CD4-positive, alpha-beta T cell treated with Interleukin-12 subunit alpha and Interleukin-12 subunit beta, for 1 hour (primary cell): Measurements from ENCODE around the gene RPTOR.

Source experiments
- DNase-seq: peaks from one replicate; pipeline ENCODE4 v3.0.0-alpha.2; 2020

The RPTOR gene

GRCh38 chr17:80649200-80649644 is 104.6 kb downstream of the RPTOR start:
- DNase-seq = no peak

DNA sequence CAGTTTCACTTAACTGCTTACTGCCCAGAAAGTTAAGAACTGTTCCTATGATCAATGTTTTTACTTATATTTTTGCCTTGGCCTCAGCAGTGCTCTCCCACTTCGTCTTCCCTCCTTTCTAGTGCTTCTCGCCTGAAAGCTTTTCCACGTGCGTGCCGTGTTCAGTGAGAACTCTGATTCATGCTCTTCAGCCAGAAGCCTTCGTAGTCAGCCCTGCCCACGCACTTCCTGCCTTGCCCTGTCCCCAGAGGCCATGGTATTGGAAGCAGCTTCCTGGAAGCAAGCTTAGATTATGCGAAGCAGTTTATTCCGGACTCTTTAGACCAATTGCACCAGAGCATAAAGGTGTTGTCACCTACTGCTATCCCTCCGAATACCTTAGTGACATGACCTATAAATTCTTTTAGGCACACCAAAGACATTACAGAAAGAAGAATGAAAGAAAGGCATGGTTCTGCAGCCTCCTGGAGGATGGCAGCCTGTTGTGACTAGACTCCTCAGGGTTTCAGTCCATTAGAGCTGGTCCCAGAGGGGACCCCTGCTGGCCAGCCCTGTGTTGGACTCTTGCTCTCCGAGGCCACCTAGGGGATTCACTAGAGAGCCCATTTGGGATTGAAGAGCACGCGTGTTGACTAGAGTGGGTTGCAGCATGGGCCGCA is 105.2 kb downstream of the RPTOR start:
- DNase-seq = peak; percentile 54

DNA sequence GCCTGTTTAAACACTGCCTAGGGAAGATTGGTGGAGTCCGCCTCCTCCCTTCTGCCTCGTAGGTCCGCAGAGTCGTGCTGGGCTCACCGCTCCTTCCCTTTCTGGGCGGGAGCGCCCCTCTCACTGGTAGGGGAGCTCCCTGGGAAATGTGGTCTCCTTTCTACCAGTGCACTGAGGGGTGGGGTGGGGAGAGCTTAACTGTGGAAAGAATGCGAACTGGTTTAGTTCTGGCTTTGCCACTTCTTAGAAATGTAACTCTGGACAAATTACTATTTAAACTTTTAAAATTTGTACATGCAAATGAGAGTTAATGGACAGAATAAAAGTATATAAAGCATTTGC is 105.7 kb downstream of the RPTOR start:
- DNase-seq = no peak

GRCh38 chr17:80650751-80651518 is 106.3 kb downstream of the RPTOR start:
- no peak for DNase-seq

DNA sequence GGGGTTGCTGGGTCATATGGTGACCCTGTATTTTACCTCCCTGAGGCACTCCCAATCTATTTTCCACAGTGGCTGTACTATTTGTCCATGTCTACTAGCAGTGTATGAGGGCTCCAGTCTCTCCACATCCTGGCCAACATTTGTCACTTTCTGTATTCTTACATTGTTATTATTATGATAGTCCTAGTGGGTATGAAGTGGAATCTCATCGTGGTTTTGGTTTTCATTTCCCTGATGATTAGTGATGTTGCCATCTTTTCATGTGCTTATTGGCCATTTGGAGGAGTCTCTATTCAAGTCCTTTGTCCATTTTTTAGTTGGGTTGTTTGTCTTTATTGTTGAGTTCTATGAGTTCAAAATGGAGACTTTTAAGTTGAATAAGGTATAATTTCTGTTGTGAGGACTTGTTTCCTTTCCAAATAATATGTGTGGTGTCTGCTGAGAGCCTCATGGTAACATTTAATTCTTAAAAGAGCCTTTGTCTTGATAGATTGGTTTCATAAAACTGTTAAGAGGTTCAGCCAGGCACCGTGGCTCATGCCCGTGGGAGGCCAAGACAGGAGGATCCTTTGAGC is 108.2 kb downstream of the RPTOR start:
- DNase-seq = no peak

DNA sequence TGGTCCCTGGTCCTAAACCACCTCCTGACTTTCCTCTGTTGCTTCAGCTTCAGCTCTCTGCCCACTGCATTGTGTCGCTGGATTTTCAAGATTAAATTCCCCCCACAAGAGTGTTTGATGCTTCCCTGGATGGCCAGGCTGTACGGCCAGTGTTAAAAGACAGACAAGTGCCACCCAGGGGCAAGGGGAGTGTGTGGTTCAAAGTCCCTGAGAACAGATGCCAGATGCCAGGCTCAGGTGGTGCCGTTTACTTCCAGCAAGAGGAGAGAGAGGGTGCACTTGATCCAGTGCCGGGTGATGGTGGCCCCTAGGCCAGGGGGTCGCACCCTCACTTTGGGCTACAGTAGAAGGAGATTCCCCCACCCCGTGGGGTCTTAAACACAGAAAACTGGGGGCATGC is 109.2 kb downstream of the RPTOR start:
- DNase-seq = no peak

- no peak for DNase-seq
Observed at GRCh38 chr17:80655608-80656007, 111.0 kb downstream of the RPTOR start.

DNA sequence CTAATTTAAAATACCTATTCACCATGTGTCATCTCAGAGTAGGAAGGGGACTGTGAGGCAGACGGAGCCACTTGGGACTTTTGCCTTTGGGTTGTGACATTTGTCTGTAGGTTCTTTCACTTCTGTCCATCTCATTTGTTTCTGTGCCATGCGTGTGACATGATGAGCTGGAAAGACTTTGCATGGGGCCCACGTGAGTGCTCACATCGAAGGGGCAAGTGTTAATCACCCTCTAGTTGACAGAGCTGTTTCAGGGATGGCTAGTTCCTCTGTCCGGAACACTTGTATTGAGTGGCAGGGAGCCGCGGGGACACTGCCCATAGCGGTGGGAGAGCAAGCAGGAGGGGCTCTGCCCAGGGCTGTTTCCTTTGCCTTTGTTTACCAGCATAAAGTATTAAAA is 112.0 kb downstream of the RPTOR start:
- DNase-seq = no peak

DNA sequence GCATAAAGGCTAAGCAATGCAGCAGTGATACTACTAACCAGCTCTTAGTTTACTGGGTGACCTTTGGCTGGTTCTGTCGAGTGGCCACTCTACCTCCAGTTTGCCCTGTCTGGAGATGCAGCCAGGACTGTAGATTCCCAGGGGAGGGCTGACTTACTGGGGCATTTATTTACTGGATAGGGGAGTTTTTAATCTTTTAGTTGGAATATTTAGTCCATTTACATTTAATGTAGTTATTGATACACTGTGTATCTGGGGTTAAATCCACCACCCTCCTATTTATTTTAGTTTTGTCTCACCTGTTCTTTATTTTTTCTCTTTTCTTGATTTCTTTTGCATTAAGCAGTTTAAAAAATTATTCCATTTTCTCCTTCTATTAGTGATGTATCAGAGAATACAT is 112.9 kb downstream of the RPTOR start:
- no peak for DNase-seq

DNA sequence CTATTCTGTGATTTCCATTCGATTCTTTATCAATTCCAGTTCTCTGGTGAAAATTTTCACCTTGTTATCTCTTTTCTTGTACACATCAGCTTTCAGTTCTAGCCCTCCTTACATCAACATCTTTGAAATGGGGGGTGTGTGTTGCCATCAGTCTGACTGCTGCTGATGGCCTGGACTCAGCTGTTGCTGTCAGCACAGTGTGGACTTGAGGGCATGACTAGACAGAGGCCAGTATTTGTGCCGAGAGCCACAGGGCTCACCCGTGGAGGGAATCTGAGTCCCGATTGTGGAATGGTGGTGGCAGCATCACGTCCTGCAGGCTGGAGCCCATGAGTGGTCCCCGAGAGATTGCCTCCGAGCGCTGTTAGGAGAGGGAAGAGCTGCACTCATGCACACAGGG is 114.2 kb downstream of the RPTOR start:
- no peak for DNase-seq

- DNase-seq = no peak
Observed at GRCh38 chr17:80659651-80660050, 115.0 kb downstream of the RPTOR start.

DNA sequence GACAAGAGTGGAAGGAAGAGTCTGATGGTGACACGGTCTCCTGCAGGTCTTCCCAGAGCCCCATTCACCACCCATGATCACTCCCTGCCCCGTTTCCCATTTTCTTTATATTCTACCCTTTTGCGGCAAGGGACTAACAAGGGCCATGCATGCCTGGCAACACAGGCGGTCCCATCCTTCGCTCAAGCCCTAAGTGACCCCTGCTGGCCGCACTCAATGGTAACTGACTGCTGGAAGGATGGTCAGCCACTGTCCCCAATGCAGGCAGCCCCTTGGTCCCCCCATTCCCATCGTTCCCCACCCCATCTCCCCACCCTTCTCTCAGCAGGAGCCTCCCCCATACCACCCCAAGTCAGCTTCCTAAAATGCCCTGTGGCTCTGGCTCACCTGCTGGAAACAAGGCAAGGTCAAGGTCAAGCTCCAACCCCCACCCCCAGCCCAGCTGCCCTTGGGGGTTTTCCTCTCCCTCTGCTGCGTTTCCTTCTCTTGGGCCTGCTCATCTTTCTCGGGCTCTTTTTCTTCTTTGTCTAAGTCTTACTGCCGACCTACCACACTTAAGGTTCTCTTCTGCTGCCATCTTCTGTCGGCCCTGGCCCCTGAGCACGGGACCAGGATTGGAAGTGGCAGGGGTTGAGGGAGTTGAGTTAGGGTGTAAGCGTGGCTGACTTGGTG is 116.0 kb downstream of the RPTOR start:
- DNase-seq = no peak

GRCh38 chr17:80662557-80662956 is 117.9 kb downstream of the RPTOR start:
- DNase-seq = no peak

DNA sequence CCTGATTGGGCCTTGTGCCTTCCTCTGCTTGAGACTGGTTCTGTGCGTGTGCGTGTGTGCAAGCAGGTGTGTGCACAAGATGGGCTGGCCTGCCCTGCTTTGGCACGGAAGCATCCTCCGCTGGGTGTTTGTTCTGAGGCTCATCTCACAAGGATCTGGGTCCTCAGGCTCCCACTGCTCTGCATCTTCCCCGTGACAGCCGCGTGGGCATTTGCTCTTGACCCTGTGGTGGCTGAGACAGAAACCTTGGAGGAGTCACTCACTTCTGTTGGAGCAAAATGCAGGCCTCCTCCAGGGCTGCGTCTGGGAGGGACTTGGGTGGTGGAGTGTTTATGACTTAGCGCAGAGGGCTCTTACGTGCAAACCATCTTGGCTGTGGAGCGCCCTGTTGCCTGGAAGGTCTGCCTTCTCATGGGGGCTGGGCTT is 119.2 kb downstream of the RPTOR start:
- no peak for DNase-seq

DNA sequence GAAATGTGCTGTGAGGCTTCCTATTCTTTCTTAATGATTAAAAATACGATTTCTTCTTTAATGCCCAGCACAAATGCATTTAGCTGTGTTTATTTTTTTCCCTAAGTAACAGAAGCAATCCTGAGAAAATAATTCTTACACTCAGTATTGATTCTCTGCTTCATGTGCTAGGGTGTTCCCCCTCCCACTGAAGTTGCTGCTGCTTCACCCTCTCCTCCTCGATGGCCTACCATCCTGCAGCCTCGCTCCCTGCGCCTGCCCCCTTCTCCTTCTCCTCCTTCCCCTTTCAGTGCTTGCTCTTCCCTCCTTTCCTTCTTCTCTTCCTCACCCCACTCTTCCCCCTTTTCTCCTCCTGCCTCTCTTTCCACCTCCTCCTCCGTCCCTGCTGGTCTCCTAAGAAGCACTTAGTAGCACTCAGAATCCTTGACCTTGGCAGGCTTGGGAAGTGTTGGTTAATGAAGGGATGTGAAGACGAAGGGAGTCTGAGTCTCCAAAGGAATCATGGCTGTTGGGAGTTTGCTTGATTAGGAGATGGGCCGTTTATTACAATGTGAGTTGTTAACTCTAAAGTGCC is 119.7 kb downstream of the RPTOR start:
- no peak for DNase-seq

- DNase-seq = no peak
Observed at GRCh38 chr17:80665792-80666191, 121.2 kb downstream of the RPTOR start.

GRCh38 chr17:80666867-80667266 is 122.2 kb downstream of the RPTOR start:
- DNase-seq = no peak

DNA sequence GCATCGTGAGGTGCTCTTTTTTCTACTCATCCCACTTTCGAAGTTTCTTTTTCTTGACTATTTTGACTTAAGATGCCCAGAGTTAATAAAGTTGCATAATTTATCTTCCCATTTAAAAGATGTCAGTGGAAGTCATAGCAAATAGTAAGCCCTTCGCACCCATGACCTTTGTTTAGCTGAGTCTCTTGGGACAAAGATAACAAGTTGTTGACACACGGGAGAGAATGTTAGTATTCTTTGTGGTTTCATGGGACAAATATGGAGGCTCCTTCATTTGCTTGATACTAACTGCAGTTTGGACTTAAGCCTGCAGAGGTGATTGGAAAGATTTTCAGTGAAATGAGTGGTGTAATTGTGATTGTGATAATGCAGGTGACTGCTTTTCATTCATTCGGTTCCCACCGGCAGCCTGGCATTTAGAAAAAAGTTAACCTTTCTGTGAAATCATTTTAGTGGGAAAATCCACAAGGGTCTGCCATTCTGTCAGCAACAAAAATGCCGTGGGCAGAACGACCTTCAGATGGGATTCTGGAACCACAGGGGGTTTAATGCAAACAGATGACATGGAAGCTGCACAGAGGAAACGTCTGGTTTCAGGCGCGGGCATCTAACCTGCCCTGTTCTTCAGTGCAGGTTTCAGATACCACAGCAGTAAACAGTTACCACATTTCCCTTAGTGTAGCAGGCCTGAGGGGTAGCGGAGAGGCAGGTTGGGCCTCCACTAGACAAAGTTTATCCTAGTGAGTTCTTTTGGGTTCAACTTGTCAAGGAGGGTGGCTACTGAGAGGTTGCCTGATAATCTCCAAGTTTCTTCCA is 123.0 kb downstream of the RPTOR start:
- peak; percentile 31 for DNase-seq

GRCh38 chr17:80668375-80669148 is 123.9 kb downstream of the RPTOR start:
- no peak for DNase-seq

DNA sequence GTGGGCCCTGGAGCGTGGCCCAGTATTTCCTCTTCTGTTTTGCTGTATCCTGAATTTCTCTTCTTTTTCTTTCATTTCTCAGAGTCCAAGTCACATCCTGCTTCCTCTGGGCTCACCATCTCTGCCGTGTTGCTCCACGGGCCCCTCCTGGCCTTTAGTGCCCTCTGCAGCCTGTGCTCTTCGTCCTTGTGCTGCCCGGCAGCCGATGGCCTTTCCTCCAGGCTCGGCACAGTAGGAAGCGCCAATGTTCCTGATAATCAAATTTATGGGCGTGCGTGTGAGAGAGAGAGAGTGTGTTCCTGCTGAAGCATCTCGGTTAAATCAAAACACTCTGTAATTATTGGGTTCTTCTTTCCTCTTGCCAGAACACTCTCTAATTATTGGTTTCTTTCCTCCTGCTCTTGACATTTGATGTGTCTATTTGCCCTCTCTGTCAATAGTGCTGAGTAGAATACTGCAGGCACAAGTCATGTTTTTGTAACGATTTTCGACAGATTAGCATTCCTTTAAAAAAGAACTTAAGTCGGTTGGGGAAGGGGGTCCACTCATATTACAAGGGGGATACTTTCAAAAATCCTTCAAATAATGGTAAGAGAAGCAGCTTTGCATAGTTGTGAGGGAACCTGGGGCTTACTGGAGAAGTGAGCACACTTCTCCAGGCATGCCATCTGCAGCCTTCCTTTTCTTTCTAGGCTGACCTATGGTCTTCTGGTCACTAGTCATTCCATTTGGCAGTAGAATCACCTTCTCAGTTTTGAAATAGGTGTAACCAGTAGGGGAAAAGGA is 126.6 kb downstream of the RPTOR start:
- no peak for DNase-seq

- no peak for DNase-seq
Observed at GRCh38 chr17:80671825-80672110, 127.1 kb downstream of the RPTOR start.
